Activated CD8-positive, alpha-beta memory T cell treated with anti-CD3 and anti-CD28 coated beads for 4 hours (primary cell): ENCODE data around the gene DUXB.

Experiments
- DNase-seq, 2 donors: peaks; one replicate each; pipeline ENCODE4 v3.0.0-alpha.2; 2020; ENCODE audit warnings: low read depth in 2 of 2

Gene DUXB

GRCh38 chr16:75701361-75701760 is at the start of gene DUXB:
DUXB (minus strand) TSS chr16:75701461; CDS start chr16:75701418, 43 bp downstream.
- no peak for DNase-seq

GRCh38 chr16:75750528-75750927 is 49.3 kb upstream of the DUXB start:
- DNase-seq = no peak

GRCh38 chr16:75746359-75746758 is 45.1 kb upstream of the DUXB start:
- DNase-seq = no peak

- DNase-seq = no peak
Measured at GRCh38 chr16:75745823-75746222, 44.6 kb upstream of the DUXB start.

GRCh38 chr16:75745242-75745641 is 44.0 kb upstream of the DUXB start:
- DNase-seq = no peak

- no peak for DNase-seq
Measured at GRCh38 chr16:75742424-75743047, 41.3 kb upstream of the DUXB start.

GRCh38 chr16:75733305-75734211 is 32.3 kb upstream of the DUXB start:
- DNase-seq = no peak

- no peak for DNase-seq
Measured at GRCh38 chr16:75732871-75733270, 31.6 kb upstream of the DUXB start.

- DNase-seq = no peak
Measured at GRCh38 chr16:75727221-75727620, 26.0 kb upstream of the DUXB start.

GRCh38 chr16:75726390-75726789 is 25.1 kb upstream of the DUXB start, which contains the start of gene CPHXL:
CPHXL (minus strand) TSS chr16:75726490; CDS start chr16:75726442, 48 bp downstream.
- DNase-seq = no peak

GRCh38 chr16:75718452-75718851 is 17.2 kb upstream of the DUXB start:
- no peak for DNase-seq

- DNase-seq = no peak
Measured at GRCh38 chr16:75714661-75715060, 13.4 kb upstream of the DUXB start.

GRCh38 chr16:75710344-75710743 is 9.1 kb upstream of the DUXB start:
- no peak for DNase-seq

GRCh38 chr16:75703306-75703705 is 2.0 kb upstream of the DUXB start:
- DNase-seq = no peak

GRCh38 chr16:75702242-75702641 is 981 bp upstream of the DUXB start:
- no peak for DNase-seq

GRCh38 chr16:75697571-75697970 is 3.7 kb downstream of the DUXB start:
- no peak for DNase-seq

GRCh38 chr16:75695708-75696107 is 5.6 kb downstream of the DUXB start:
- DNase-seq = no peak

- no peak for DNase-seq
Measured at GRCh38 chr16:75687361-75687760, 13.9 kb downstream of the DUXB start.

- no peak for DNase-seq
Measured at GRCh38 chr16:75682308-75682707, 19.0 kb downstream of the DUXB start.

- DNase-seq = no peak
Measured at GRCh38 chr16:75679366-75679765, 21.9 kb downstream of the DUXB start.

GRCh38 chr16:75676909-75677308 is 24.4 kb downstream of the DUXB start, which contains the start of gene CPHXL2:
CPHXL2 (minus strand) TSS chr16:75677009; CDS start chr16:75676999, 10 bp downstream.
- DNase-seq = no peak

- DNase-seq = no peak
Measured at GRCh38 chr16:75667503-75667902, 33.8 kb downstream of the DUXB start.

- DNase-seq = no peak
Measured at GRCh38 chr16:75660726-75661302, 40.4 kb downstream of the DUXB start.
